Stimulated activated CD8-positive, alpha-beta memory T cell treated with anti-CD3 and anti-CD28 coated beads, Interleukin-4, amount 100 ng/mL, for 24 hours (primary cell): ENCODE data around the gene NOX5.
"Not testable (repeated sequence)": the region's sequence is repeated elsewhere in the genome, so short reads cannot be mapped to it uniquely, and the experiment has no call there.

Experiments
- DNase-seq: peaks from one replicate; pipeline ENCODE4 v3.0.0-alpha.2; 2020; ENCODE audit warnings: low read depth

NOX5 gene

DNA sequence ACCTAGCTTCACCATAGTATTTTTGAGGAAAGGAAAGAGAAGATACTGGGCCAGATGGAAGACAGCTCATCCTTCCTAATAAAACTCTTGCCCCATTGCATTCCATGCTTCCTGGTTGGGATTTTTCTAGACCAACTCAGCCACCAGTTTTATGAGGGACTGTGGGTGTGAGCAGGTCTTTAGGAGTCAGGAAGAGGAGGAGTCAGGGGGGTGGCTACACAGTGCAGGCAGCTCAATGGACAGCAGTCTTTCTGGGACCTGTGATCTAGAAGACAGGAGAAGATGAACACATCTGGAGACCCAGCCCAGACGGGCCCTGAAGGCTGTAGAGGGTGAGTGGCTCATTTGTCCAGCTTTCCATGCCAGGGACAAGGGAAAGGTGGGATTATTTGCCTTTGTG, at the start of gene NOX5:
Gene NOX5, plus strand, starts transcription at position 242 of the 400 bp plus-strand sequence. Its CDS starts 41 bp downstream, at position 283.
- no peak for DNase-seq

DNA sequence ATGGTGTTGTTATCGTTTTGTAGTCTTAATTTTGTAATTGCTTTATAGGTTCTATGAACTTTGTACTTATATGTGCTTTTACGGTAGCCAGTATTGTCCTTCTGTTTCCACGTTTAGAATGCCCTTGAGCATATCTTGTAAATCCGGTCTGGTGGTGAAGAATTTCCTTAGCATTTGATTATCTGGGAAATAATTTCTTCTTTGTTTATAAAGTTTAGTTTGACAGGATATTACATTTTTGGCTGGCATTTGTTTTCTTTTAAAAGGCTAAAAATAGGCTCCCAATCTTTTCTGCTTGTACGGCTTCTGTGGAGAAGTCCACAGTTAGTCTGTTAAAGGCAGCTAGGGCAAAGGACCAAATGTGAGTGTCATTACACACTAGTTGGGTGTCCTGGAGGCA, 47.5 kb upstream of the NOX5 start:
- DNase-seq: no peak

DNA sequence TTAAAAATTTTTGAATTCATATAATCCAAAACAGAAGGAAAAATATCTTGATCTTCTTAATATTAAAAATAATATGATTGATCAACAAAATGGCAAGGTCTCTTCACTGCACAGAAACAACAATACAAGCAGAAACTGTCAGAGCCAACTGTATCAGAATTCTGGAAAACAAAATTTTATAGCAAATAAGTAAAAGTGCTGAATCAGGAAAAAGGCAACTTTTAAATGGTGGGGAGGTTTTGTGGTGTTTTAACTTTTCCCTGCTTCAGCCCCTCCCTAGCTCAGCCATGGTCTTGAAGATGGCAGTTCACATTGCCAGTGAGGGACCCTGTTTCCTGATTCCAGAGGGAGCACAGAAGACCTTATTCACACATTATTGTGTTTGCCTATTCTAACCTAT, 46.5 kb upstream of the NOX5 start:
- no peak for DNase-seq

GRCh38 chr15:68969298-68969697, 45.2 kb upstream of the NOX5 start:
- no peak for DNase-seq

DNA sequence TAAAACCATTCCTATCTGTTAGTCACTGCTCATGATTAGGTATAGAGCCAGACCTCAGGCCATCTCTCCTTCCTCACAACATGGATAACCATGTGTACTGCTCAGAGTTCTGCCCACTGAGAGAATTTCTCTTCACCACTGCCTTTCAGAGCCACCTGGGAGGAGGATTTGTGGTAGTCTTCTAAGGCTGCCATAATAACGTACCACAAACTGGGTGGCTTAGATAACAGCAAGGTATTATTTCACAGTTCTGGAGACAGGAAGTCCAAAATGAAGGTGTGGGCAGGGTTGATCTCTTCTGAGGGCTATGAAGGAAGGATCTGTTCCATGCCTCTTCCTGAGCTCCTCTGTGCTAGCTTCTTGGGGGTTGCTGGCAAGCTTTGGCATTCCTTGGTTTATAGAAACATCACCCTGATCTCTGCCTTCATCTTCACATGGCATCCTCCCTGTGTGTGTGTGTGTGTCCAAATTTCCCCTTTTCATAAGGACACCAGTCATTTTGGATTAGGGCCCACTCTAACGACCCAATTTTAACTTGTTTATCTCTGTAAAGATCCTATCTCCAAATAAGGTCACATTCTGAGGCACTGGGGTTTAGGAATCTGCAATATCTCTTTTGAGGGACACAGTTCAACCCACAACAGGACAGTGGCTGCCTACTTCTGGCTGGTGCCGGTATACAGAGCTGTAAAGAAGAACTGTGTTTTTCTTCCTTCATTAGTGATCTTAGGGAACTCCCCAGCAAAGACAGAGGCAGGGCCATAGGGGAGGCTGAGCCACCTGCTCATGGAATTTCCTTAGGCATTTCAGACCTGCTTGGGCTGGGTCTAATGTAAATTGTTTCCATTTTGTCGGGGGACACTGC, 42.1 kb upstream of the NOX5 start:
- no peak for DNase-seq

DNA sequence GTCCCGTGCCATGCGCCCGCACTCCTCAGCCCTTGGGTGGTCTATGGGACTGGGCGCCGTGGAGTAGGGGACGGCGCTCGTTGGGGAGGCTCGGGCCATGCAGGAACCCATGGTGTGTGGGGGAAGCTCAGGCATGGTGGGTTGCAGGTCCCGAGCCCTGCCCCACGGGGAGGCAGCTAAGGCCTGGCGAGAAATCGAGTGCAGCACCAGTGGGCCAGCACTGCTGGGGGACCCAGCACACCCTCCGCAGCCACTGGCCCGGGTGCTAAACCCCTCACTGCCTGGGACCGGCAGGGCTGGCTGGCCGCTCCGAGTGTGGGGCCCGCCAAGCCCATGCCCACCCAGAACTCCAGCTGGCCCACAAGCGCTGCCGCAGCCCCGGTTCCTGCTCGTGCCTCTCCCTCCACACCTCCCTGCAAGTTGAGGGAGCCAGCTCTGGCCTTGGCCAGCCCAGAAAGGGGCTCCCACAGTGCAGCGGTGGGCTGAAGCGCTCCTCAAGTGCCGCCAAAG, 38.8 kb upstream of the NOX5 start:
- DNase-seq: not testable (repeated sequence)

DNA sequence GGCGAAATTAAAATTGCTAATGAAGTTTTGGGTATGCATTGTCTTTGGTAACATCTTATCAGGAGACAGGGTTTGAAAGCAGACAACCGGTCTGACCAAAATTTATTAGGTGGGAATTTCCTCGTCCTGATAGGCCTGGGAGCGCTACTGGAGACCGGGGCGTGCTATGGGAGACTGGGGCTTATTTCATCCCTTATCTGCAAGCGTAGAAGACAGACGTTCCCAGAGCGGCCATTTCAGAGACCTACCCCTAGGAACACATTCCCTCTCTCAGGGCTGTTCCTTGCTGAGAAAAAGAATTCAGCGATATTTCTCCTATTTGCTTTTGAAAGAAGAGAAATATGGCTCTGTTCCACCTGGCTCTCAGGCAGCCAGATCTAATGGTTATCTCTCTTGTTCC, 37.1 kb upstream of the NOX5 start:
- not testable (repeated sequence) for DNase-seq

DNA sequence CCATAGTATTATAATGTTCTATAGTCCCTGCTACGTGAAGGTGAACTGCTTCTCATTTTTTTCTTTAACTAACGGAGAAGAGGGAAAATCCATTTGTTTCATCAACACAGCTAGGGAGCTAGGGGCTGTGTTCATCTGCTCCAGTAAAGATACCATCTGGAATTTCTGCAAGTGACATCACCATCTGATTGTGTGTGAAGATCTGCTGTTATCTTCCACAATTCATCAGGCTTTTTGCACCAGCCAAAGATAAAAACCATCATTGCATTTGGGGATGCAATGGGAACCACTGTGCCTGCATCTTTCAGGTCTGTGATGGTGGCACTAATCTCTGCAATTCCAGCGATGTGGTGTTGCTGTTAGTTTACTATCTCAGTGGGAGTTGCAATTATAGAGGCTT, 35.5 kb upstream of the NOX5 start:
- no peak for DNase-seq

DNA sequence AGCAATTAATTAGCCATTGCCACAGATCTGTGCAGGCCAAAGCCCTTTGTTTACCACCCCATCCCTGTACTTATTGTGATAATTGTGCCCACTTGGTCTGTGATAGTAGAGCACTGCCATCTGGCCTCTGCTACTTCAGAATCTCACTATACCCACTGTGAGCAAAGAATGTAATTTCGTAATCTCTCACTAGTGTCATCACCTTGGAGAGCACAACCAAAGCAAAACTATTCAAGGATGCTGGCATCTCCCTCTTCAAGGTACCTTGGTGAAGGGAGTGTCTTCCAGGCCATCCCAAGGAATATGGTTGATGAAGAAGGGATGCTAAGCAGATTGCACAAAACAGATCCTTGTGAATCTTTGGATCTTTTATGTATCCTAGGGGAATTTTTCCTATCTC, 34.7 kb upstream of the NOX5 start:
- no peak for DNase-seq

- DNase-seq: no peak
Observed at GRCh38 chr15:68980786-68981185, 33.7 kb upstream of the NOX5 start.

GRCh38 chr15:68981941-68982340, 32.6 kb upstream of the NOX5 start:
- no peak for DNase-seq

DNA sequence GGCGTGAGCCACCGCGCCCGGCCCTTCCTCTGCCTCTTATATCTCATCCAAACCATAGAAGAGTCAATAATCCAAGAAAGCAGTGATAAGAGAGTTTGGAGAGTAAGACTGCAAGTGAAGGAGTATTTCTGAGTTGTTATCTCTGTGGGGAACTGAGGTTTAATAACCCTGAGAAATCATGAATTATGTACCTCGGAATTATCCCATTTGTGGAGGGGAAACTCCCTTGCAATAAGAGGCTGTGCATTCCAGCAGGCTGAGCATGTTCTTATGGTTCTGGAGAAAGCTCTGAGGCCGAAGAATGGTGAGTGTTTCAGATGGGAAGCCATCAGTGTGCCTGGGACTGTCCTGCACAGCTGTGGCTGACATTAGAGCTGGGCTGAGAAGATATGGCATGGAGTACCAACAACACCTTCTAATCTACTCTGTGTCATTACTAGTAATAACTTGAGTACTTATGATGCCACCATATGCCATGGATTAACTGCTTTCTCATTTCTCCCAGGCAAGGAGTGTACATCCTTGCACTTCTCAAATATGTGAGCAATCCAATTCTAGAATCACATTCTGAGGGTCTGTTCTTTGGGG, 31.4 kb upstream of the NOX5 start:
- DNase-seq: no peak

DNA sequence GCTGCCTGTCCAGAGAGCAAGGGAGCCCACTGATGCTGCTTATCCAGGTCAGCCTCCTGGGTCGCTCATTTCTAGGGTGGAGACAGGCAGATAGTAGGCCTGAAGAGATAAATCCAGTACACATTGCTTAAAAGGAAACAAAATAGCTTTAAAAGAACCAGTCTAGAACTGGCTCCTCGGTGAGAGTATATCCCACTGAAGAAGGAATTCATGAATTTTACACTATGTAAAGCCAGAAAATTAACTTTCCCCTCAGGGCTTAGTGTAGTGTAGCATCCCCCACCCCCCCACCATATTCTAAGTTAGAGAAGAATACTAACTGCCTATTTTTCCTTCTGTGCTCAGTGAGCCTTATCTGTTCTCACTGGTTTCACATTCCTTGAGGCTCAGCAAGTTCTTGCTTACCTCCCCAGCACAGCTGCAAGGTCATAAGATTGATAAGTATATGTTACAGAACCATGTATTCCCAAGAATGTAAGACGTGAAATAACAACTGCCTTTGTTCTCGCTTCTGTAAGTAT, 30.5 kb upstream of the NOX5 start:
- no peak for DNase-seq

DNA sequence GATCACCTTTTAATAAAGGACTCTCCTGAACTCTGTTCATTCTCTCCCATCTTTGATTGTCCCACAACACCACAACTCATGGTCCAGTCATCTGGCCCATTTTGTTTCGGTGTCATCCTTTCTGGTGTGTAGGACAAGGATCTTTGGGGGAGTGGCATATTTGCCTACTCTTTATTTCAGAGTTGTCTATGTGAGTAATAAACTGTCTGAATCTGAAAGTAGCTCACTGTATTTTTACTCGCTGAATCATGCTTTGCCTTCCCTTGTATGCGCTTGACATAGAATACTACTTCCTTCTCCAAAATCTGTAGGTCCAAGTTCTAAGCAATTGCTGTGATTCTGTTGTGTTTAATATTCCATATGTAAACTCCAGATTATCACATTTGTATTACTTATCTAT, 29.9 kb upstream of the NOX5 start:
- no peak for DNase-seq

GRCh38 chr15:68985361-68985891, 29.1 kb upstream of the NOX5 start:
- DNase-seq: no peak

GRCh38 chr15:68986322-68986721, 28.2 kb upstream of the NOX5 start:
- DNase-seq: no peak

DNA sequence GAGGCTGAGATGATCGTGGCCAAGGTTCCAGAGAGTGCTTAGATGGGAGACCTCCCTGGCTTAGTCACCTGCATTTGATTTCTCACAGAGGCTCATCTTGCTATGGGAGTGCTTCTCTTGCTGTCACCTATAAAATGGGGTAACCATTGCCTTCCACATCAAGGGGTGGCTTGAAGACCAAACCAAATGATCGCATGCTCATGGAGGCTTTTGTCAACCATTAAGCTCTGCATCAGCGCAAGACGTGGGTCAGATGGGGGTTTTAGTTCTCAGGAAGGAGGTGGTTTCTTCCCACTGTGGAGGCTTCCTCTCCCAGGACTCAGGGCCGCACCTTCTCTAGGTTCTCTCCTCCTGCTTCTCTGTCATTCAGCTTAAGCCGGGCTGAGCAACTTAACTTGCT, 27.4 kb upstream of the NOX5 start:
- no peak for DNase-seq

- DNase-seq: no peak
Observed at GRCh38 chr15:68987676-68988075, 26.8 kb upstream of the NOX5 start.

DNA sequence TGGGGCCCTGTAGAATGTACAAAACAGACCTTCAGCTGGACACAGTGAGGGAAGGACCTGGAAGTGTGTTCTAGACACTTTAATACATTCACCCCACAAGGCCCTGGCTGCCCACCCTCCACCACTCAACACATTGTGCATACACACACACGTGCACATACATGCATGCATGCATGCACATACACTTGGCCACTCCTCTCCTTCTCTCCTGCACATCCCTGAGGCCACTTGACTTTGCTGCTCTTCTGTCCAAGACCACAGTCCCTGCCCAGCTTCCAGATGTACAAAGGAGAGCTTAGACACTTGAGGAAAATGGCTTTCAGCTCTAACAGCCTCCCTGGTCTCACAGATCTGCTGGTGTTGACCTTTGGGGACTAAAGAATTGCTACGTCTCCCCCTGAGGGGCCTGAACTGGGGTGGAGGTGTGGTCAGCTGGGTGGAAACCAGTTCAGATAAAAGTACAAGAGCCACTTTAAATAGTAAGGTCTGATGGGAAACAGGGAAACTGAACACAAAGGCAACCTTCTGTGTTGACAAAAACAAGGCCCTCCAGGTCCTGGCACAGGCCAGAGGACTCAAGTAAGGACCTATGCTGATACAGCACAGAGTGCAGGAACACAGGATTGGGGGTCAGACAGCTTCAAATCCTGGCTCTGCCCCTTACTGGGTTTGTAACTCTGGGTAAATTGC, 24.8 kb upstream of the NOX5 start:
- DNase-seq: no peak

- DNase-seq: no peak
Observed at GRCh38 chr15:68990231-68990991, 24.1 kb upstream of the NOX5 start.

DNA sequence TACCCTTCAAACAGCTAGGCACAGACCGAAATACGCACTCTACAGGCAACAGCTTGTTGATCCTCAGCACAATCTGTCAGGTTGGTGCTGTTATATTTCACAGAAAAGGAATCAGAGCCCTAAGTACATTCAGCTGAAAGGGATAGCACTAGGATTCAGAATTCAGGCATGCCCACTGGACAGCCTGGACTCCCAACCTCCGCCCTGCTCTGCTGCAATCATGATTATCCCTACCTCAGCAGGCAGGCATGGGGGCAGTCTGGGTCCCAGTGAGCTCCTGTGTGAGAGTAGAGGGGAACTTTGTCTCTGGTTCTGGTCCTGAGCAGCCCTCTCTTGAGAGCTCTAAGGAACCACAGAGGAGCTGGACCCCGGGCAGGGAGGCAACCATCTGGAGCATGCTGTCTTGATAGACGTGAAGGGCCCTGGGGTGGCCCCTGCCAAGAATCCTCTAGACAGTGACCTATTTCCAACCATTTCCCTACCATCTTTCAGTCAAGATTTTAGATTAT, 23.4 kb upstream of the NOX5 start:
- no peak for DNase-seq
